GM19328 (cell line): ENCODE results near the gene MACROD2.
"Not testable (repeated sequence)": the region's sequence is repeated elsewhere in the genome, so short reads cannot be mapped to it uniquely, and the experiment has no call there.

Experiments
- ATAC-seq: cut with Tn5 transposase; IDR thresholded peaks from one replicate; pipeline ENCODE4 v1.9.1; 2021; ENCODE audit warnings: mild to moderate bottlenecking, moderate library complexity; ENCODE audit not compliant: unreplicated experiment

MACROD2 gene

DNA sequence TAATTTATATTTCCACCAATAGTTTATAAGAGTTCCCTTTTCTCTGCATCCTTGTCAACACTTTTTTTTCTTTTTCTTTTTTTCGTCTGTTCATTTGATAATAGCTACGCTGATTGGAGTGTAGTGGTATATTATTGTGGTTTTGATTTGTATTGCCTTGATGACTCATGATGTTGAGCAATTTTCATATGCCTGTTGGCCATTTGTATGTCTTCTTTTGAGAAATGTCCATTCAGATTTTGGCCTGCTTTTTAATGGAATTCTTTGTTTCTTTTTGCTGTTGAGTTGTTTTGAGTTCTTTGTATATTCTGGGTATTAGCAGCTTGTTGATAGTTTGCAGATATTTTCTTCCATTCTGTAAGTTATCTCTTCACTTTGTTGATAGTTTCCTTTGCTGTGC lies 1804.6 kb downstream of the MACROD2 start:
- no peak for ATAC-seq

- no peak for ATAC-seq
These were observed 1806.7 kb downstream of the MACROD2 start for GRCh38 chr20:15802020-15802419.

- no peak for ATAC-seq
These were observed 1809.8 kb downstream of the MACROD2 start for GRCh38 chr20:15805154-15805553.

DNA sequence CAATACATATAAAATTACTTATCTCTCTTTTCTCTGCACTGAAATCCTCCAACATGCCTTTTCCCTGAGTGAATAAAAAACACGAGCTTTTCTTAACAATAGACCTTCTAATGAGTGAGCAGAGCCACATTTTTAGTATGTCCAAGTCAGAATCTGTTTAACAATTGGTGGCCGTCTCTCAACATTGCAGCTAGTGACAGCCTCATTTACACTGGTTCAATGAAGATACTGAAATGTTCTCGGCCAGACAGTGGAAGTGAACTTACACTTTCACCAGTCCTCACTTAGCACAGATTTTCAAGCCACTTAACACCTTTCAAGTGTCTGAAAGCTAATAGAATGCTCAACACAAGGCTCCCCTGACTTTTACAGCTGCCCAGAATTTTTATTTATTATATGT lies 1810.8 kb downstream of the MACROD2 start:
- ATAC-seq: no peak

DNA sequence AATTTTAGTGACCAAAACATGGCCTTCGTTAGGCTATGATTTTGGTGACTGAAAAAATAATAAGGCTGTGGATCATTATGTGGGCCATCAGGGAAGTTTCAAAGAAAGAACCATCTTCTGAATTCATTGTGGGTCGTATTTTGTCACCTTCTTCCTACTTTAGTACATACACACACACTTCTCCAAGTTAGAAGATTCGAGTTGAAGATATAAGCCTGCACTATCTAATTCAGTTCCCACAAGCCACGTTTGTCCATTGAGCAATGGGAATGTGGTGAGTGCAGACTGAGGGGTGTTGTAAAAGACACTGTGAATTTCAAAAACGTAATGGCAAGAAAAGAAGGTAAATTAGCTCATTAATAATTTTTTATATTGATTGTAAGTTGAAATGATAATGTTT lies 1812.0 kb downstream of the MACROD2 start:
- ATAC-seq: no peak

- not testable (repeated sequence) for ATAC-seq
These were observed 1812.5 kb downstream of the MACROD2 start for GRCh38 chr20:15807771-15808170.

DNA sequence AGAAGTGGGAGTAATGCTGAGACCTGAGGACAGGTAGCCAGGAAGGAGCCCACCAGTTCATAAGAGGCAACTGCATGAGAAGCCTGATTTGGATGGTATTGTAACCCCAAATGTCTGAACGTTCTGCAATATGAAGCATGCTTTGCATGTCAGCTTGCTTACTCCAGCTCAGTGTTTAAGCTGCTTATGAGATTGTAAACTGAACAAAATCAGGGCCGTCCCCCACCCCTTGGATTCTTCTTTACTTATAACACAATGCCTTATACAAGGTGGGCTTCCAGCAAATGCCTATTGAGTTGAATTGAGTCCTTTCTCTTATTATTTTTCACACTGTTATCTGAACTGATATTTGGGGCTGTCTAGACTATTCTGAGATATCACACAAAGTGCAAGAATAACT lies 1816.6 kb downstream of the MACROD2 start:
- no peak for ATAC-seq

GRCh38 chr20:15812696-15813095 lies 1817.4 kb downstream of the MACROD2 start:
- ATAC-seq: no peak

DNA sequence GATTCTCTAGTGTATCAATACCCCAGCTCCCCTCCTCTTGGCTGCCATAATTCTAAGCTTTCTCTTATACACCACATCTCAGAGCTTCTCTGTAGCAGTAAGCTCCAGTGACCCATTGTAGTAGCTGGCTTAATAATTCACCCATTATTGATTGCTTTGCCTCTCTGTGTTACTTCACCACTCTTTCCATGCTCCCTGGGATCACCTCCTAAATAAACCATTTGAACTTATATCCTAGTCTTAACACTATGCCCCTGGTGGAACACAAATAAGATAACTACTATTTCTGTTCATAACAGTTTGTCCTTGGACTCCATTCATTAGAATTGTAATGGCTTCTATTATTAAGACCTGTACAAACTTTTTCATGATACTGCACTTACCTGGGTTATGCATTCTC lies 1819.0 kb downstream of the MACROD2 start:
- ATAC-seq: no peak

GRCh38 chr20:15814911-15815310 lies 1819.6 kb downstream of the MACROD2 start:
- ATAC-seq: no peak

GRCh38 chr20:15817351-15817750 lies 1822.0 kb downstream of the MACROD2 start:
- no peak for ATAC-seq

- no peak for ATAC-seq
These were observed 1823.3 kb downstream of the MACROD2 start for GRCh38 chr20:15818651-15819071.

GRCh38 chr20:15823718-15824117 lies 1828.4 kb downstream of the MACROD2 start:
- ATAC-seq: no peak

DNA sequence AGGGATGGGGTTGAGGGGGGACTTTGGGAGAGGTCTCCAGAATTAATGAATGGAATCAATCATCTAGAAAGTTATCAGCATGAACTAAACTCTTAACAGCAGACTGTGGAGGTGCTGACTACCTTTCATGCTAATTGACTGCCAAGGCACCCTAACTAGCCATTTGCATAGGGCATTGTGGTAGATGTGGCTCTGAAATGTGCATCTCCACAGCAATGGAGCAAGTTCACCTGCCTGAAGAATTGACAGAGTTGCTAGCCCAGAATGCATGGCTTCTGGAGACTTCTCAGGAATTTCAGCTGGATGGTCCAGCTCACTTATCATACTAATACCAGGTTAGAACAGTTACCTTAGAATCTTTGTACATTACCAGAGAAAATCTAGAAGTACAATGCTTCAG lies 1832.3 kb downstream of the MACROD2 start:
- no peak for ATAC-seq

GRCh38 chr20:15831201-15831600 lies 1835.9 kb downstream of the MACROD2 start:
- ATAC-seq: no peak

DNA sequence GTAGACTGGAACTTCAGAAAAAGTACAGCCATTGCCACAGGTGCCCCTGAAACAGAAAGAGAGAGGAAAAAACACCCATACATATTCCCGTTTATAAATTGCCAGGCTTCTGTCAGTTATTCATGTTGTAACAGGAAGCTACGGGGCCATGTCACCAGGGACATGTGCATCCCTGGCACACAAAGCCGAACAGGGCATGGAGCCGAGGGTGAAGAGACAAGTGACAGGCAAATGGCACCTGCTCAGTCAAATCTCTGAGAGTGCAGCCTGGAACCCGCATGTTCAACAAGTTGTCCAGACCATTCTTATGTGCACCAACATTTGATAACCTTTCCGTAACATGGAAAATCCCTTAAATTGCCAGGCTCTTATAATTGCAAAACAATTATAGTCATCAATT lies 1837.2 kb downstream of the MACROD2 start:
- no peak for ATAC-seq

DNA sequence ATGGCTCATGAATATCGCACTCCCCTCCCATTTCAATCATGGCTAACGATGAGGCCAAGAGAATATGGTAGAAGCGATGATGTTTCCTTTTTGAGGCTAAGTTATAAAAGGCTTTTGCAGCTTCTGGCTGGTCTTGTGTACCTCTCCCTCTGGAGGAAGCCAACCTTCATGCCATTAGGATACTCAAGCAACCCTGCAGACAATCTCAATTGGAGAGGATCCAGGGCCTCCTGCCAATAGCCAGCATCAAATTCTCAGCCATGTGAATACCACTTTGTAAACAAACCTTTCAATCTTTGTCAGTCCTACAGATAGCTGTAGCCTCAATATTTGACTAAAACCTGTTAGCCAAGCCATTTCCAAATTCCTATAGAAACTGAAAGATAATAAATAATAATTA lies 1839.5 kb downstream of the MACROD2 start:
- ATAC-seq: no peak

- ATAC-seq: no peak
These were observed 1840.5 kb downstream of the MACROD2 start for GRCh38 chr20:15835811-15836210.

- no peak for ATAC-seq
These were observed 1841.3 kb downstream of the MACROD2 start for GRCh38 chr20:15836634-15837033.

DNA sequence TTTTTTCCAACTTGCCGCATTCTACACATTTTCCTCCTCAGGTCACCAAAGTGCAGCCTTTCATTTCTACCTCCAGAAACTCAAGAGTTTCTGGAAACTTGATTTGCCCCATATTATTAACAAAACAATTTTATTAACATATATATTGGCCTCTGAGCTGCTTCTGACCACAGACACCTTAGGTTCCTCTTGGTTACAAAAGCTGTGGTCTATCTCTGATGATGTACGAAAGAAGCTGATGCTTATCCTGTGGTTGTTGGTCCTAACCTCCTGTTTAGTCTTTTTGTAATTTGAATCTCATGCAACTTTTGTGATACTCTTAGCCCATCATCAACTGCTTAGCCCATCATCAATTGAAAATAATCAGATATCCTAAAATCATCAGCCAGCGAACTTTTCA lies 1842.2 kb downstream of the MACROD2 start:
- ATAC-seq: no peak

DNA sequence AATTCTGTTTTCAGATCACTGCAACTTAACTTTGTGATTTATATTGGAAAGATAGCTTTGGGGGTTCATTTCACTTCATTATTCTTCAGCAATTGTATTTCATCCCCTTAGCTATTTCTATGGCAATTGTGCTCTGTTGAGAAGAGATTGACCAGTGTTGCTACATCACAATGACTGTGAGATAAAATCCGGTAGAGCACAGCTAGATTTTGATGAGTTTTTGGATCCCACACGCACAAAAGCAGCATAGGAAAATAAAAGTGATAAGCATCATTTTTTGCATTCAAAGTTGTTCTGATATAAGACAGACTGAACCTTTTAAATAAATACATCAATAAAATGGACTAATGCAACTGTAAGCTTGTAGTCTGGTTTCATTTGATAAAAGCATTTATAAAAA lies 1843.2 kb downstream of the MACROD2 start:
- ATAC-seq: no peak

DNA sequence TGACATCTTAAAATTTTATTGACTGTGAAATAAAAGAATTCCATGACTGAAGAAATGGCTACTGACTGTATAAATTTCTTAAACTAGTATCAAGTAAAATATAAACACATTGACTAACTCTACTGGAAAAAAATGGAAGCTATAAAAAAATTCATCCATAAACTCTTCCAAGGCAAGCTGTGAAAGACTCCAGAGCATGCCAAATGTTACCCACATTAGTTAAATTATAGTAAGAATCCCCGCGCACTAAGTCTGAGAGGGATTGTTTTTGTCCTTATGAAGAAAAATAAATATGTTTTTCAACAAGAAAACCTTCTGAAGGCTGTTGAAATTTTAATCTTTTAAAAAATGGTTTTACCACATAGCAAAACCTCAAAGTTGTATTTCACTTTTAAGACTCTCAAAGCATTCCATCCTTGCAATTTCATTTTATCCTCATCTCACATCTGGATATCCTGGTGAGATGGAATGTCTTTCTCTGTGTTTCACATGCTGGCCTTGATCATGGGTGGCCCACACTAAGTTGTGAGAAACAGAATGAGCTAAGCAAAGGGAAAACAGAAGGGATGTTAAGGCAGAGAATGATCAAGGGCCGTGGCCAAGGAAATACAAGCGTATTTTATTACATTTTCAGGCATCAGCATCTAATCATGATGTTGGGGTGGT lies 1845.5 kb downstream of the MACROD2 start:
- ATAC-seq: no peak

DNA sequence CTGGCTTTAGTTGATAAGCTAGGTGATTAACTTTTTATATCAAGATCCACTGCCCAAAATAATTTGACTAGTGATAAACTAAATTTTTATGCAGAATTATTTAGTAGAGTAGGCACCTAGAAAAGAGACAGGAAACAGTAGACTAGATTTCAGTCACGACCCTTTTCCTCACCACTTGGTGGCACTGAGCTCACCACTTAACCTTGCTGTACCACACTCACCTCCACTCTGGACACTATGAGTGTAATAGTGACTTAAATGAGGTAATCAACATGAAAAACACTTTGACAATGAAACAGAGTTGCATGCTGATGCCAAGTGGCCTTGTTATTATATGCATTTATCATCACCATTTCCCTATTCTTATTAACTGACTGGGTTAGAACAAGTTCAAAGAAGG lies 1847.6 kb downstream of the MACROD2 start:
- no peak for ATAC-seq
